Stimulated activated CD8-positive, alpha-beta memory T cell treated with anti-CD3 and anti-CD28 coated beads, Interleukin-7, amount 100 ng/mL, for 4 hours (primary cell): ENCODE results near the gene OTOS.

Source experiments
- DNase-seq, 2 donors: peaks; one replicate each; pipeline ENCODE4 v3.0.0-alpha.2; 2020; ENCODE audit warnings: low read depth in 2 of 2

OTOS gene

GRCh38 chr2:240151477-240152031 is 11.1 kb upstream of the OTOS start:
- DNase-seq, result no peak

GRCh38 chr2:240149943-240150784 is 9.7 kb upstream of the OTOS start:
- DNase-seq, result no peak

- DNase-seq, result no peak
Measured at GRCh38 chr2:240147911-240148587, 7.6 kb upstream of the OTOS start.

GRCh38 chr2:240147382-240147781 is 6.9 kb upstream of the OTOS start:
- no peak for DNase-seq

GRCh38 chr2:240146627-240147278 is 6.3 kb upstream of the OTOS start:
- no peak for DNase-seq

GRCh38 chr2:240146141-240146561 is 5.7 kb upstream of the OTOS start:
- no peak for DNase-seq

GRCh38 chr2:240145461-240145860 is 5.0 kb upstream of the OTOS start:
- DNase-seq, result no peak

- no peak for DNase-seq
Measured at GRCh38 chr2:240144649-240145261, 4.3 kb upstream of the OTOS start.

- peak; percentile 48 to 64 for DNase-seq
Measured at GRCh38 chr2:240143801-240144648, 3.6 kb upstream of the OTOS start.

- no peak for DNase-seq
Measured at GRCh38 chr2:240143276-240143675, 2.8 kb upstream of the OTOS start.

- DNase-seq, result no peak
Measured at GRCh38 chr2:240142859-240143258, 2.4 kb upstream of the OTOS start.

- DNase-seq, result no peak
Measured at GRCh38 chr2:240142256-240142775, 1.9 kb upstream of the OTOS start.

- DNase-seq, result no peak
Measured at GRCh38 chr2:240141736-240142135, 1.3 kb upstream of the OTOS start.

GRCh38 chr2:240140920-240141319 is 462 bp upstream of the OTOS start:
- DNase-seq, result no peak

- DNase-seq, result no peak
Measured at GRCh38 chr2:240139666-240140393, 628 bp downstream of the OTOS start.

GRCh38 chr2:240139011-240139441 is 1.4 kb downstream of the OTOS start:
- DNase-seq, result no peak

- DNase-seq, result no peak
Measured at GRCh38 chr2:240138254-240138984, 2.0 kb downstream of the OTOS start.

GRCh38 chr2:240137596-240138253 is 2.7 kb downstream of the OTOS start:
- DNase-seq, result no peak
